Keratinocyte (primary cell): Measurements from ENCODE around the gene MPND. TPM values are rescaled to one million over a fixed set of nuclear protein-coding genes. Genes with fewer than 3 reads are reported as not detected.

ENCODE experiments used
- DNase-seq: peaks from one replicate; pipeline ENCODE4 v3.0.0-alpha.2; 2011; ENCODE audit warnings: low read depth, missing footprints, low spot score
- FAIRE-seq: peaks from 2 replicates; lab custom pipeline; 2011; peaks lifted over from hg19 to GRCh38; lab: Jason Lieb, UNC
- H2AFZ ChIP-seq: 2 replicates; pipeline ENCODE4 v1.6.0; 2012; ENCODE audit warnings: low read length, control low read depth, inconsistent platforms; ENCODE audit not compliant: control insufficient read depth
- H3K27ac ChIP-seq: 2 replicates; pipeline ENCODE4 v1.5.1; 2011; ENCODE audit warnings: low read length; ENCODE audit not compliant: control insufficient read depth, insufficient read depth
- H3K27me3 ChIP-seq: 3 replicates; pipeline ENCODE4 v1.6.0; 2011; ENCODE audit warnings: low read length; ENCODE audit not compliant: control insufficient read depth, insufficient read depth; ENCODE audit errors: extremely low read depth
- H3K36me3 ChIP-seq, 2 experiments: 2 replicates in 1 of 2; 3 replicates in 1 of 2; pipeline ENCODE4 v1.5.1; 2011; ENCODE audit warnings: low read length in 2 of 2, mild to moderate bottlenecking in 1 of 2; ENCODE audit not compliant: control insufficient read depth in 2 of 2, insufficient read depth in 2 of 2; ENCODE audit errors: extremely low read depth in 1 of 2
- H3K4me1 ChIP-seq: 3 replicates; pipeline ENCODE4 v1.5.1; 2011; ENCODE audit warnings: low read length; ENCODE audit not compliant: control insufficient read depth, insufficient read depth; ENCODE audit errors: extremely low read depth
- H3K4me2 ChIP-seq: 3 replicates; pipeline ENCODE4 v1.6.0; 2011; ENCODE audit warnings: low read depth, low read length; ENCODE audit not compliant: control insufficient read depth, insufficient read depth; ENCODE audit errors: extremely low read depth
- H3K4me3 ChIP-seq, 3 experiments: fragments of 200-600 bp in 1 of 3; sonication (generic) in 1 of 3; 2 replicates in 2 of 3; 3 replicates in 1 of 3; pipeline ENCODE4 v1.5.1; 2011 to 2016; ENCODE audit warnings: low read length in 3 of 3, mild to moderate bottlenecking in 3 of 3, control low read depth in 2 of 3, inconsistent platforms in 1 of 3, low read depth in 1 of 3, mixed read lengths in 1 of 3, mixed run types in 1 of 3, moderate library complexity in 1 of 3; ENCODE audit not compliant: control insufficient read depth in 2 of 3, insufficient read depth in 2 of 3; ENCODE audit errors: extremely low read depth in 1 of 3
- H3K79me2 ChIP-seq: 2 replicates; pipeline ENCODE4 v1.6.0; 2012; ENCODE audit warnings: low read length; ENCODE audit not compliant: control insufficient read depth, insufficient read depth
- H3K9ac ChIP-seq: 3 replicates; pipeline ENCODE4 v1.6.0; 2011; ENCODE audit warnings: low read length; ENCODE audit not compliant: control insufficient read depth, insufficient read depth; ENCODE audit errors: extremely low read depth
- H3K9me1 ChIP-seq: 3 replicates; pipeline ENCODE4 v1.6.0; 2011; ENCODE audit warnings: low read length; ENCODE audit not compliant: control insufficient read depth, insufficient read depth; ENCODE audit errors: extremely low read depth
- H3K9me3 ChIP-seq: 2 replicates; pipeline ENCODE4 v1.5.1; 2012; ENCODE audit warnings: low read depth, low read length; ENCODE audit not compliant: control insufficient read depth
- H4K20me1 ChIP-seq: 3 replicates; pipeline ENCODE4 v1.6.0; 2011; ENCODE audit warnings: low read length; ENCODE audit not compliant: control insufficient read depth, insufficient read depth; ENCODE audit errors: extremely low read depth
- EZH2 ChIP-seq: IDR thresholded peaks from one replicate; pipeline ENCODE4 v1.6.1; 2012; ENCODE audit warnings: inconsistent platforms, mild to moderate bottlenecking, low read length, moderate library complexity
- dilution Hi-C: fragments of 300-500 bp; cut with MboI; formaldehyde crosslinking; loops from one replicate; pipeline ENCODE4 v1.7.0; 2020; ENCODE audit warnings: low sequenced_read_pairs; ENCODE audit not compliant: extremely low pct_ligation_motif_present
- polyA plus RNA-seq, 5 experiments: library from polyadenylated mRNA; depleted of rRNA in 3 of 5; stranded (reverse) in 3 of 5; stranded (forward) in 1 of 5; unstranded in 1 of 5; fragments of >200 nt; gene quantifications; 1 replicate in 1 of 5; 2 replicates in 3 of 5; 3 replicates in 1 of 5; pipeline versions ENCODE4 v1.2.1 to v1.2.3, GENCODE V29; 2011 to 2012; ENCODE audit warnings: missing spikeins in 2 of 5, low read depth in 1 of 5, low replicate concordance in 1 of 5
- TF ChIP-seq, protein P1 (sequence below), 3 experiments: IDR thresholded peaks in 1 of 3; conservative IDR thresholded peaks in 1 of 3; optimal IDR thresholded peaks in 1 of 3; 2 replicates in 2 of 3; 3 replicates in 1 of 3; pipeline versions ENCODE3 to v1.5.1; 2011; ENCODE audit warnings: low read length in 3 of 3, mild to moderate bottlenecking in 3 of 3, moderate library complexity in 2 of 3, control low read depth in 1 of 3, inconsistent platforms in 1 of 3; ENCODE audit not compliant: insufficient read depth in 2 of 3; ENCODE audit errors: extremely low read depth in 1 of 3

The MPND gene
- polyA plus RNA-seq, 1 donor (not counting 4 experiments of a cell fraction or from before 2014, with no cell fraction given): 4.2 TPM

- peaks cover 16% of the 10 kb centered on the region for H4K20me1 ChIP-seq
- peaks cover 11% of the 10 kb centered on the region for H3K9me1 ChIP-seq
- peaks cover 71% of the 10 kb centered on the region for H3K79me2 ChIP-seq
- H3K4me2 ChIP-seq: peak overlapping the region; percentile 78
- peak overlapping the region; percentile 77 for H3K9ac ChIP-seq
- peaks cover 64% of the 10 kb centered on the region for H3K4me1 ChIP-seq
- TF ChIP-seq, protein P1, sequence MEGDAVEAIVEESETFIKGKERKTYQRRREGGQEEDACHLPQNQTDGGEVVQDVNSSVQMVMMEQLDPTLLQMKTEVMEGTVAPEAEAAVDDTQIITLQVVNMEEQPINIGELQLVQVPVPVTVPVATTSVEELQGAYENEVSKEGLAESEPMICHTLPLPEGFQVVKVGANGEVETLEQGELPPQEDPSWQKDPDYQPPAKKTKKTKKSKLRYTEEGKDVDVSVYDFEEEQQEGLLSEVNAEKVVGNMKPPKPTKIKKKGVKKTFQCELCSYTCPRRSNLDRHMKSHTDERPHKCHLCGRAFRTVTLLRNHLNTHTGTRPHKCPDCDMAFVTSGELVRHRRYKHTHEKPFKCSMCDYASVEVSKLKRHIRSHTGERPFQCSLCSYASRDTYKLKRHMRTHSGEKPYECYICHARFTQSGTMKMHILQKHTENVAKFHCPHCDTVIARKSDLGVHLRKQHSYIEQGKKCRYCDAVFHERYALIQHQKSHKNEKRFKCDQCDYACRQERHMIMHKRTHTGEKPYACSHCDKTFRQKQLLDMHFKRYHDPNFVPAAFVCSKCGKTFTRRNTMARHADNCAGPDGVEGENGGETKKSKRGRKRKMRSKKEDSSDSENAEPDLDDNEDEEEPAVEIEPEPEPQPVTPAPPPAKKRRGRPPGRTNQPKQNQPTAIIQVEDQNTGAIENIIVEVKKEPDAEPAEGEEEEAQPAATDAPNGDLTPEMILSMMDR (optimal IDR thresholded peaks at IDR 0.05 in 1 of 3, IDR thresholded peaks at IDR 0.05 in 1 of 3, conservative IDR thresholded peaks at IDR 0.05 in 1 of 3; ENCODE audit: extremely low read depth in 1 of 3, insufficient read depth in 2 of 3, low read length in 3 of 3): peak; percentile 8 to 61 (median 42)
- no peak for TF ChIP-seq EZH2
- peaks cover 2 to 4% of the 10 kb centered on the region in 2 experiments for H3K36me3 ChIP-seq
- peak overlapping the region; percentile 83 for H3K27ac ChIP-seq
- H3K9me3 ChIP-seq: no peaks in the 10 kb centered on the region
- no peak overlapping the region for H2AFZ ChIP-seq
- dilution Hi-C loops: no loop called here
- peak; percentile 67 for DNase-seq
- peak; percentile 41 for FAIRE-seq
- H3K4me3 ChIP-seq: peak overlapping the region in 2 of 3 experiments; percentile 5 to 15
- H3K27me3 ChIP-seq: no peaks in the 10 kb centered on the region
Observed at GRCh38 chr19:4375164-4376027, 32.0 kb downstream of the MPND start.

DNA sequence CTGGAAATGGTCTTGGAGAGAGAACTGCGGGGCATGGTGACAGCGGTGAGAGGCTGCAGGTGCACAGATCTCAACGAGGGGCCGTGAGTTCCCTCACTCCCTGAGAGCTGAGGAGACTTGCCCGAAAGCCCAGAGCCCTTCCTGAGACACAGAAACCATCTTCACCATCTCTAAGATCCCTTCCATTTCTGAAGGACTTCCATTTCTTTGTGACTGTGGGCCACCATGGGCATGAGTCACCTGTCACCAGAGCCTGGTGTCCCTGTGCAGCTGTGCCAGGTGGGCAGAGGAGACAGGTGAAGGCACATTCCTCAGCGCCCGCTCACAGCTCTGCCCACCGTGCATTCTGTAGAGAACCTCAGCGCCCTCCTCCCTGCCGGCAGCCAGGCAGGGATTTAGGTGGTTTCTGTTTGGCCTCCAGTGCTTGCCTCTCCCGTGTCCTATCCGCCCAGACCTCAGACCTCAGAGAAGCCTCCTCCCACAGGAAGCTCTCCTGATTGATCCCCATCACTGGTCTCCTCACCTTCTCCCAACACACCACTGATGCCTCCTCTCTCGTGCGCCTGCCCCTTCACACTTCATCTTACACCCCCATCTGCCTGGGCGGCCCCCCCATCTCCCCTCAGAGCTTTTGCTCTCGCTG, 32.8 kb downstream of the MPND start:
- Histone ChIP-seq H3K27me3 (no peaks in the 10 kb centered on the region), H2AFZ (no peak overlapping the region)

More for the DNA sequence above, 32.8 kb downstream of the MPND start:
- Histone ChIP-seq H3K4me1 (peaks cover 70% of the 10 kb centered on the region), H3K4me3 (no peak overlapping the region), H3K9ac (peak overlapping the region; percentile 77), H3K36me3 (peaks cover 0 to 2% of the 10 kb centered on the region in 2 experiments), H4K20me1 (peaks cover 20% of the 10 kb centered on the region), H3K27ac (peak overlapping the region; percentile 83), H3K9me1 (peaks cover 11% of the 10 kb centered on the region), H3K79me2 (peaks cover 65% of the 10 kb centered on the region), H3K9me3 (no peaks in the 10 kb centered on the region), H3K4me2 (peak overlapping the region; percentile 78)
- TF ChIP-seq, protein P1 (optimal IDR thresholded peaks at IDR 0.05 in 1 of 3, IDR thresholded peaks at IDR 0.05 in 1 of 3, conservative IDR thresholded peaks at IDR 0.05 in 1 of 3; ENCODE audit: extremely low read depth in 1 of 3, insufficient read depth in 2 of 3, low read length in 3 of 3): no peak
- no peak for TF ChIP-seq EZH2
- DNase-seq (no peak), FAIRE-seq (no peak)
- dilution Hi-C loops: no loop called here
